B cell (primary cell): ENCODE results near the gene CYP2S1. TPM values are rescaled to one million over a fixed set of nuclear protein-coding genes. Genes with fewer than 3 reads are reported as not detected.

Experiments
- ATAC-seq: fragments of 200-7000 bp; cut with Tn5 transposase; one replicate; pipeline ENCODE4 v1.10.0; 2021; ENCODE audit warnings: low read depth, mild to moderate bottlenecking, moderate number of reproducible peaks, moderate library complexity
- CTCF ChIA-PET: fragments of 350-600 bp; sonication (Branson Sonifier 250); formaldehyde crosslinking; loops from one replicate; lab custom pipeline; 2021; ENCODE audit warnings: antibody characterized with exemption, inconsistent platforms; lab: Charles Lee
- POLR2A ChIA-PET: fragments of 350-600 bp; sonication (Branson Sonifier 250); formaldehyde crosslinking; loops from one replicate; lab custom pipeline; 2021; ENCODE audit warnings: antibody characterized with exemption; lab: Charles Lee
- DNase-seq: peaks from one replicate; pipeline ENCODE4 v3.0.0; 2013
- H2AFZ ChIP-seq: 2 replicates; pipeline ENCODE4 v1.6.1; 2012; ENCODE audit warnings: mild to moderate bottlenecking, low read depth, low read length; ENCODE audit not compliant: insufficient read depth, poor library complexity, severe bottlenecking
- H3K27ac ChIP-seq, 2 donors: 1 replicate in 1 of 2; 2 replicates in 1 of 2; pipeline ENCODE4 v1.5.1; 2012 to 2013; ENCODE audit warnings: low read length in 2 of 2, mild to moderate bottlenecking in 2 of 2, moderate library complexity in 1 of 2
- H3K27me3 ChIP-seq, 4 experiments: fragments of 200-600 bp in 1 of 4; sonication (generic) in 1 of 4; replicated peaks in 1 of 4; 1 replicate in 2 of 4; 2 replicates in 2 of 4; pipeline versions ENCODE4 v1.6.1 to v1.7.0; 2013 to 2016; ENCODE audit warnings: low read length in 3 of 4, mild to moderate bottlenecking in 2 of 4, mixed read lengths in 1 of 4, moderate library complexity in 1 of 4; ENCODE audit not compliant: insufficient read depth in 4 of 4, control insufficient read depth in 3 of 4; ENCODE audit errors: control extremely low read depth in 1 of 4
- H3K36me3 ChIP-seq, 2 experiments: replicated peaks in 1 of 2; 1 replicate in 1 of 2; 2 replicates in 1 of 2; pipeline versions ENCODE4 v1.6.1 to v1.7.1; 2013; ENCODE audit warnings: low read length in 1 of 2; ENCODE audit not compliant: insufficient read depth in 2 of 2, control insufficient read depth in 1 of 2; ENCODE audit errors: control extremely low read depth in 1 of 2, extremely low read depth in 1 of 2
- H3K4me1 ChIP-seq, 2 donors: fragments of 200-600 bp in 1 of 2; sonication (generic) in 1 of 2; 1 replicate in 1 of 2; 2 replicates in 1 of 2; pipeline versions ENCODE4 v1.5.1 to v1.6.1; 2013 to 2017; ENCODE audit warnings: low read length in 2 of 2; ENCODE audit not compliant: control insufficient read depth in 2 of 2, insufficient read depth in 2 of 2
- H3K4me2 ChIP-seq: replicated peaks from 2 replicates; pipeline ENCODE3; 2012; ENCODE audit warnings: mild to moderate bottlenecking, low read depth, low read length; ENCODE audit not compliant: poor library complexity, severe bottlenecking
- H3K4me3 ChIP-seq, 5 experiments: fragments of 200-600 bp in 1 of 5; sonication (generic) in 1 of 5; 1 replicate in 3 of 5; 2 replicates in 2 of 5; pipeline versions ENCODE4 v1.5.1 to v1.7.0; 2011 to 2016; ENCODE audit warnings: low read length in 4 of 5, mild to moderate bottlenecking in 4 of 5, low read depth in 2 of 5, control low read depth in 1 of 5, moderate library complexity in 1 of 5; ENCODE audit not compliant: insufficient read depth in 1 of 5; ENCODE audit errors: control extremely low read depth in 1 of 5, extremely low read depth in 1 of 5
- H3K79me2 ChIP-seq: fragments of 200-600 bp; sonication (generic); one replicate; pipeline ENCODE4 v1.6.0; 2016; ENCODE audit warnings: low read length; ENCODE audit not compliant: control insufficient read depth, insufficient read depth
- H3K9ac ChIP-seq: fragments of 200-600 bp; sonication (generic); 2 replicates; pipeline ENCODE4 v1.6.1; 2017; ENCODE audit warnings: mild to moderate bottlenecking, low read length, moderate library complexity
- H3K9me3 ChIP-seq, 3 donors: one replicate each; pipeline versions ENCODE4 v1.6.1 to v1.7.1; 2013; ENCODE audit warnings: low read length in 2 of 3; ENCODE audit not compliant: control insufficient read depth in 2 of 3, insufficient read depth in 1 of 3; ENCODE audit errors: control extremely low read depth in 1 of 3
- H4K20me1 ChIP-seq: 2 replicates; pipeline ENCODE4 v1.6.0; 2012; ENCODE audit warnings: mild to moderate bottlenecking, low read length; ENCODE audit not compliant: insufficient read depth, control insufficient read depth, poor library complexity, severe bottlenecking
- H3K27ac Mint-ChIP-seq: one replicate; pipeline ENCODE4 v1.8.0; 2021; ENCODE audit warnings: mixed read lengths
- H3K27me3 Mint-ChIP-seq: one replicate; pipeline ENCODE4 v1.8.0; 2021; ENCODE audit warnings: mixed read lengths
- H3K4me1 Mint-ChIP-seq: one replicate; pipeline ENCODE4 v1.8.0; 2021; ENCODE audit warnings: mixed read lengths
- H3K4me3 Mint-ChIP-seq: one replicate; pipeline ENCODE4 v1.8.0; 2021; ENCODE audit warnings: mixed read lengths
- H3K9me3 Mint-ChIP-seq: one replicate; pipeline ENCODE4 v1.8.0; 2022; ENCODE audit warnings: mixed read lengths; ENCODE audit not compliant: insufficient read depth
- EZH2 ChIP-seq: IDR thresholded peaks from 2 replicates; pipeline ENCODE4 v1.6.1; 2012; ENCODE audit warnings: borderline replicate concordance, low read depth, mild to moderate bottlenecking, moderate library complexity, low read length; ENCODE audit not compliant: insufficient read depth, poor library complexity, severe bottlenecking
- WGBS: methylation state at CpG from one replicate; pipeline ENCODE4 v1.1.5; 2013; ENCODE audit warnings: missing lambda C conversion rate; ENCODE audit not compliant: insufficient coverage; 5-methylcytosine and 5-hydroxymethylcytosine counted together
- intact Hi-C: fragments of 100-400 bp; cut with micrococcal nuclease; formaldehyde crosslinking; loops from one replicate; pipeline ENCODE4 v1.10.0; 2022
- polyA plus RNA-seq: library from polyadenylated mRNA; depleted of rRNA; stranded (reverse); fragments of >200 nt; gene quantifications from 2 replicates; pipeline ENCODE4 v1.2.3, GENCODE V29; 2012
- total RNA-seq, 2 donors: library from RNA; stranded (reverse); fragments of 120-200 nt in 1 of 2; gene quantifications; 1 replicate in 1 of 2; 2 replicates in 1 of 2; pipeline versions ENCODE4 v1.2.3 to v1.2.4, GENCODE V29; 2013 to 2022
- TF ChIP-seq, protein P1 (sequence below): fragments of 200-600 bp; IDR thresholded peaks from one replicate; pipeline ENCODE4 v1.8.0; 2022; ENCODE audit warnings: antibody characterized with exemption, mild to moderate bottlenecking

Gene CYP2S1
- total and polyA plus RNA-seq, 2 donors (not counting 1 experiment from before 2014, with no cell fraction given), result 0.09 TPM; not detected in 1

DNA sequence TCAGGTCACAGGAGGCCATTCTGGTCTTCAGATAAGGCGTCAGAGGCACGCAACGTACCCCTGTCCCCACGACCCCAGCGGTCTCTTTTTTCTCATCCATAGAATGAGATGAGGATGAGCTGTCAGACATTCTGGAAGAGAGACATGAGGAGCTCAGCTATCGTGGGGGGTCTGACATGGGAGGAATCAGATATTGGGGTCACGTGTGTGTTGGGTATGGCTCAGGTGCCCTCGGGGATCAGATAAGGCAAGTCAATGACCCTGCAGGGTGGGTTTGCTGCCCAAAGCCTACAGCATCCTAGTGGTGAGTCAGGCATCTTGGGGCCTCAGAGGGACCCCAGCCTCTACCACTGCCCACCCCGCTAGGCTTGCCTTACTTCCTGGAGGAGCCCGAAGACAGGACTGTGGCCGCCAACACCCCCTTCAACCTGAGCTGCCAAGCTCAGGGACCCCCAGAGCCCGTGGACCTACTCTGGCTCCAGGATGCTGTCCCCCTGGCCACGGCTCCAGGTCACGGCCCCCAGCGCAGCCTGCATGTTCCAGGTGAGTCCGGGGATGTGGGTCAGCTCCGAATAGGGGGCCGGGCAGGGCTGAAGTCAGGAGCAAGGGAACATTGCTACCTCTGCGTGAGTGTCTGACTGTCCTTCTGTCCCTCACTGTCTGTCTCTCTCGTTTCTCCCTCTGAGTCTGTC, 28.6 kb downstream of the CYP2S1 start:
- no peaks in the 10 kb centered on the region for H3K9me3 Mint-ChIP-seq
- H3K27me3 Mint-ChIP-seq, result peaks cover 66% of the 10 kb centered on the region
- H3K4me3 Mint-ChIP-seq, result no peak overlapping the region
- intact Hi-C loops, result no loop called here
- ChIA-PET CTCF (no interaction called here), POLR2A (no interaction called here)
- Histone ChIP-seq H3K27ac (no peak overlapping the region), H3K4me3 (no peak overlapping the region), H3K9ac (no peak overlapping the region), H3K4me2 (no peak overlapping the region), H4K20me1 (no peaks in the 10 kb centered on the region), H3K4me1 (peaks cover 7 to 12% of the 10 kb centered on the region in 2 donors), H3K36me3 (no peaks in the 10 kb centered on the region), H2AFZ (no peak overlapping the region), H3K9me3 (peaks cover 0 to 4% (median 0%) of the 10 kb centered on the region in 3 donors), H3K27me3 (peaks cover 0 to 34% (median 12%) of the 10 kb centered on the region in 4 experiments), H3K79me2 (no peaks in the 10 kb centered on the region)
- H3K27ac Mint-ChIP-seq, result no peak overlapping the region
- 86% methylated on average over 14 of the region's 20 CpGs for WGBS
- ATAC-seq (no peak), DNase-seq (no peak)
- H3K4me1 Mint-ChIP-seq, result peaks cover 9% of the 10 kb centered on the region
- TF ChIP-seq EZH2, result no peak
- TF ChIP-seq, protein P1, sequence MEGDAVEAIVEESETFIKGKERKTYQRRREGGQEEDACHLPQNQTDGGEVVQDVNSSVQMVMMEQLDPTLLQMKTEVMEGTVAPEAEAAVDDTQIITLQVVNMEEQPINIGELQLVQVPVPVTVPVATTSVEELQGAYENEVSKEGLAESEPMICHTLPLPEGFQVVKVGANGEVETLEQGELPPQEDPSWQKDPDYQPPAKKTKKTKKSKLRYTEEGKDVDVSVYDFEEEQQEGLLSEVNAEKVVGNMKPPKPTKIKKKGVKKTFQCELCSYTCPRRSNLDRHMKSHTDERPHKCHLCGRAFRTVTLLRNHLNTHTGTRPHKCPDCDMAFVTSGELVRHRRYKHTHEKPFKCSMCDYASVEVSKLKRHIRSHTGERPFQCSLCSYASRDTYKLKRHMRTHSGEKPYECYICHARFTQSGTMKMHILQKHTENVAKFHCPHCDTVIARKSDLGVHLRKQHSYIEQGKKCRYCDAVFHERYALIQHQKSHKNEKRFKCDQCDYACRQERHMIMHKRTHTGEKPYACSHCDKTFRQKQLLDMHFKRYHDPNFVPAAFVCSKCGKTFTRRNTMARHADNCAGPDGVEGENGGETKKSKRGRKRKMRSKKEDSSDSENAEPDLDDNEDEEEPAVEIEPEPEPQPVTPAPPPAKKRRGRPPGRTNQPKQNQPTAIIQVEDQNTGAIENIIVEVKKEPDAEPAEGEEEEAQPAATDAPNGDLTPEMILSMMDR, result no peak

DNA sequence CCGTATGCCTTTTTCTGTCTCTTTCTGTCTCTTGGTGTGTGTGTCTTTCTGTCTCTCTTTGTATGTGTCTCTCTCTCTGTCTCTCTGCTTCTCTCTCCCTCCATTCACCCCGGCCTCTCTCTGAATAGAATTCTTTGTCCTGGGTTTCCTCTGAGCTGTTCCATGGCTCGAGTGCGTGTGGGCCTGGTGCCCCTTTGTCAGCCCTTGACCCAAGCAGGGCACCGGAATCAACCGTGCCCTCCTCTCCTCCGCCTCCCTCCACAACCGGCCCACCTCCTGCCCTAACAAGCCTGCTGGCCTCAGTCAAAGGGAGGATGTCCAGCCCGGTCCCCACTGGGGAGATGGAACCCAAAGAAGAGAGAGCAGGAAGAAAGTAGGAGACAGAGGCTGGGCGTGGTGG, 29.2 kb downstream of the CYP2S1 start:
- intact Hi-C loops, result no loop called here
- H3K4me1 Mint-ChIP-seq, result peaks cover 12% of the 10 kb centered on the region
- Histone ChIP-seq H3K79me2 (no peaks in the 10 kb centered on the region), H3K36me3 (no peaks in the 10 kb centered on the region), H3K27ac (no peak overlapping the region), H3K9ac (no peak overlapping the region), H3K27me3 (peaks cover 0 to 40% (median 15%) of the 10 kb centered on the region in 4 experiments), H3K9me3 (peaks cover 0 to 4% (median 0%) of the 10 kb centered on the region in 3 donors), H3K4me3 (no peak overlapping the region), H4K20me1 (no peaks in the 10 kb centered on the region), H3K4me1 (peaks cover 8 to 15% of the 10 kb centered on the region in 2 donors), H3K4me2 (no peak overlapping the region), H2AFZ (no peak overlapping the region)
- no peak for ATAC-seq
- no peak for DNase-seq
- H3K4me3 Mint-ChIP-seq, result no peak overlapping the region
- ChIA-PET POLR2A (no interaction called here), CTCF (no interaction called here)
- H3K27me3 Mint-ChIP-seq, result peaks cover 65% of the 10 kb centered on the region
- no peak for TF ChIP-seq EZH2
- TF ChIP-seq, protein P1, result no peak
- H3K27ac Mint-ChIP-seq, result no peak overlapping the region
- no peaks in the 10 kb centered on the region for H3K9me3 Mint-ChIP-seq
- 87% methylated on average over 4 of the region's 10 CpGs for WGBS
